HG03457 (cell line): ENCODE data around the gene SUCO.

Experiments used
- ATAC-seq: cut with Tn5 transposase; IDR thresholded peaks from one replicate; pipeline ENCODE4 v1.9.1; 2021; ENCODE audit warnings: moderate number of reproducible peaks; ENCODE audit not compliant: unreplicated experiment

Gene SUCO

GRCh38 chr1:172640111-172640510, 107.2 kb downstream of the SUCO start:
- no peak for ATAC-seq

- no peak for ATAC-seq
These were observed 108.5 kb downstream of the SUCO start for GRCh38 chr1:172641492-172641891.

- ATAC-seq = no peak
These were observed 110.0 kb downstream of the SUCO start for GRCh38 chr1:172642970-172643369.

- ATAC-seq = no peak
These were observed 113.7 kb downstream of the SUCO start for GRCh38 chr1:172646653-172647052.

- no peak for ATAC-seq
These were observed 114.2 kb downstream of the SUCO start for GRCh38 chr1:172647110-172647564.

GRCh38 chr1:172647987-172648386, 115.0 kb downstream of the SUCO start:
- no peak for ATAC-seq

GRCh38 chr1:172650474-172651193, 117.7 kb downstream of the SUCO start:
- no peak for ATAC-seq

- ATAC-seq = no peak
These were observed 120.2 kb downstream of the SUCO start for GRCh38 chr1:172653015-172653709.

GRCh38 chr1:172654535-172654934, 121.6 kb downstream of the SUCO start:
- ATAC-seq = no peak

GRCh38 chr1:172656576-172656975, 123.6 kb downstream of the SUCO start:
- no peak for ATAC-seq

GRCh38 chr1:172657586-172657985, 124.6 kb downstream of the SUCO start:
- no peak for ATAC-seq

GRCh38 chr1:172658871-172659453, 126.0 kb downstream of the SUCO start, which contains the start of gene FASLG:
Gene FASLG (plus strand): TSS chr1:172659103. CDS start chr1:172659202, 99 bp downstream.
- ATAC-seq = no peak

GRCh38 chr1:172661107-172661506, 128.2 kb downstream of the SUCO start:
- no peak for ATAC-seq
